H1 (cell line): Measurements from ENCODE around the gene DNM2. TPM values are rescaled to one million over a fixed set of nuclear protein-coding genes. Genes with fewer than 3 reads are reported as not detected.

ENCODE experiments used
- CTCF ChIA-PET: fragments of 300-600 bp; sonication (Branson Sonifier 250); formaldehyde crosslinking; loops from one replicate; lab custom pipeline; 2021; ENCODE audit not compliant: partially characterized antibody; lab: Charles Lee
- POLR2A ChIA-PET: fragments of 300-600 bp; sonication (Branson Sonifier 250); formaldehyde crosslinking; loops from one replicate; lab custom pipeline; 2021; ENCODE audit warnings: inconsistent platforms; ENCODE audit not compliant: partially characterized antibody; lab: Charles Lee
- DNase-seq, 2 experiments: peaks; one replicate each; pipeline versions ENCODE4 v3.0.0 to v3.0.0-alpha.2; 2010 to 2022; ENCODE audit warnings: low spot score in 2 of 2, low read depth in 1 of 2, mixed read lengths in 1 of 2
- FAIRE-seq: peaks from 2 replicates; lab custom pipeline; 2011; peaks lifted over from hg19 to GRCh38; lab: Jason Lieb, UNC
- H2AFZ ChIP-seq: 2 replicates; pipeline ENCODE4 v1.8.1; 2012; ENCODE audit warnings: low read length, inconsistent platforms
- H2AK5ac ChIP-seq: 2 replicates; pipeline ENCODE4 v1.6.1; 2013; ENCODE audit warnings: low read depth, low read length
- H2BK120ac ChIP-seq: replicated peaks from 2 replicates; pipeline ENCODE3; 2013; ENCODE audit warnings: low read depth, low read length, inconsistent platforms
- H2BK12ac ChIP-seq: 2 replicates; pipeline ENCODE4 v1.6.1; 2013; ENCODE audit warnings: low read depth, low read length
- H2BK15ac ChIP-seq: 2 replicates; pipeline ENCODE4 v1.6.1; 2013; ENCODE audit warnings: low read length
- H2BK20ac ChIP-seq: 2 replicates; pipeline ENCODE4 v1.6.1; 2013; ENCODE audit warnings: low read length
- H2BK5ac ChIP-seq: 2 replicates; pipeline ENCODE4 v1.6.1; 2013; ENCODE audit warnings: low read depth, low read length
- H3K14ac ChIP-seq: 2 replicates; pipeline ENCODE4 v1.6.1; 2013; ENCODE audit warnings: inconsistent platforms; ENCODE audit not compliant: insufficient read length
- H3K18ac ChIP-seq: 2 replicates; pipeline ENCODE4 v1.6.1; 2013; ENCODE audit warnings: low read length; ENCODE audit errors: extremely low read depth
- H3K23ac ChIP-seq: 2 replicates; pipeline ENCODE4 v1.6.1; 2013; ENCODE audit warnings: inconsistent platforms; ENCODE audit not compliant: insufficient read length
- H3K23me2 ChIP-seq: 2 replicates; pipeline ENCODE4 v1.6.1; 2013; ENCODE audit warnings: low read depth, low read length
- H3K27ac ChIP-seq: 2 replicates; pipeline ENCODE4 v1.6.1; 2011; ENCODE audit warnings: low read depth, low read length, inconsistent platforms
- H3K27me3 ChIP-seq, 4 experiments: replicated peaks in 1 of 4; 1 replicate in 1 of 4; 2 replicates in 3 of 4; pipeline versions ENCODE4 v1.6.1 to v1.8.1; 2011 to 2013; ENCODE audit warnings: low read length in 3 of 4, mild to moderate bottlenecking in 3 of 4, inconsistent platforms in 2 of 4, mixed read lengths in 2 of 4, moderate library complexity in 1 of 4; ENCODE audit not compliant: control insufficient read depth in 3 of 4, insufficient read depth in 3 of 4; ENCODE audit errors: extremely low read depth in 1 of 4
- H3K36me3 ChIP-seq, 4 experiments: 2 replicates each; pipeline versions ENCODE4 v1.6.1 to v1.8.1; 2011 to 2013; ENCODE audit warnings: mild to moderate bottlenecking in 4 of 4, low read length in 3 of 4, moderate library complexity in 2 of 4, control low read depth in 1 of 4, inconsistent platforms in 1 of 4; ENCODE audit not compliant: insufficient read depth in 4 of 4, control insufficient read depth in 2 of 4
- H3K4ac ChIP-seq: replicated peaks from 2 replicates; pipeline ENCODE3; 2013; ENCODE audit warnings: low read length, low read depth, mixed read lengths, inconsistent platforms; ENCODE audit not compliant: insufficient read length
- H3K4me1 ChIP-seq, 4 experiments: replicated peaks in 1 of 4; 1 replicate in 1 of 4; 2 replicates in 3 of 4; pipeline versions ENCODE4 v1.6.1 to v1.8.1; 2011 to 2013; ENCODE audit warnings: low read length in 3 of 4, inconsistent platforms in 2 of 4, mixed read lengths in 1 of 4; ENCODE audit not compliant: insufficient read depth in 4 of 4, control insufficient read depth in 3 of 4
- H3K4me2 ChIP-seq, 2 experiments: 2 replicates each; pipeline versions ENCODE4 v1.6.1 to v1.8.1; 2011 to 2013; ENCODE audit warnings: low read depth in 2 of 2, low read length in 2 of 2, control low read depth in 1 of 2, inconsistent platforms in 1 of 2, mild to moderate bottlenecking in 1 of 2; ENCODE audit not compliant: insufficient read depth in 1 of 2
- H3K4me3 ChIP-seq, 4 experiments: fragments of 200-600, 300-600 bp in 1 of 4; sonication (generic), shearing (Covaris generic), sonication (Bioruptor Twin) in 1 of 4; 2 replicates each; pipeline versions ENCODE4 v1.5.1 to v1.8.1; 2011 to 2016; ENCODE audit warnings: low read length in 4 of 4, low read depth in 3 of 4, control low read depth in 2 of 4, inconsistent platforms in 2 of 4, mild to moderate bottlenecking in 2 of 4, mixed read lengths in 1 of 4, moderate library complexity in 1 of 4; ENCODE audit not compliant: insufficient read depth in 2 of 4; ENCODE audit errors: extremely low read depth in 1 of 4
- H3K56ac ChIP-seq: replicated peaks from 2 replicates; pipeline ENCODE3; 2013; ENCODE audit warnings: low read depth, mild to moderate bottlenecking, mixed read lengths, low read length, inconsistent platforms; ENCODE audit not compliant: insufficient read length
- H3K79me1 ChIP-seq: 2 replicates; pipeline ENCODE4 v1.6.1; 2013; ENCODE audit warnings: low read depth, low read length, control low read depth
- H3K79me2 ChIP-seq, 2 experiments: 2 replicates each; pipeline versions ENCODE4 v1.6.1 to v1.8.1; 2012 to 2013; ENCODE audit warnings: low read length in 2 of 2, mild to moderate bottlenecking in 2 of 2, inconsistent platforms in 1 of 2; ENCODE audit not compliant: insufficient read depth in 2 of 2, control insufficient read depth in 1 of 2
- H3K9ac ChIP-seq, 4 experiments: replicated peaks in 1 of 4; 1 replicate in 1 of 4; 2 replicates in 3 of 4; pipeline versions ENCODE4 v1.6.1 to v1.8.1; 2011 to 2013; ENCODE audit warnings: low read depth in 3 of 4, low read length in 3 of 4, control low read depth in 2 of 4, mild to moderate bottlenecking in 2 of 4, moderate library complexity in 2 of 4, inconsistent platforms in 1 of 4; ENCODE audit errors: extremely low read depth in 1 of 4
- H3K9me3 ChIP-seq, 2 experiments: 2 replicates each; pipeline versions ENCODE4 v1.6.1 to v1.8.1; 2012 to 2013; ENCODE audit warnings: mild to moderate bottlenecking in 2 of 2, moderate library complexity in 2 of 2, control low read depth in 1 of 2, inconsistent platforms in 1 of 2, low read depth in 1 of 2, low read length in 1 of 2, mixed read lengths in 1 of 2; ENCODE audit not compliant: insufficient read depth in 2 of 2
- H4K20me1 ChIP-seq, 2 experiments: replicated peaks in 1 of 2; 2 replicates each; pipeline versions ENCODE3 to v1.8.1; 2011 to 2013; ENCODE audit warnings: inconsistent platforms in 2 of 2, low read length in 2 of 2, mild to moderate bottlenecking in 1 of 2; ENCODE audit not compliant: insufficient read depth in 2 of 2, control insufficient read depth in 1 of 2
- H4K5ac ChIP-seq: 2 replicates; pipeline ENCODE4 v1.6.1; 2013; ENCODE audit warnings: low read length, low read depth, mixed read lengths, inconsistent platforms; ENCODE audit not compliant: insufficient read length
- H4K8ac ChIP-seq: 2 replicates; pipeline ENCODE4 v1.8.0; 2013; ENCODE audit warnings: mild to moderate bottlenecking, moderate library complexity, low read length, inconsistent platforms; ENCODE audit not compliant: insufficient read depth; ENCODE audit errors: extremely low read depth
- H4K91ac ChIP-seq: replicated peaks from 2 replicates; pipeline ENCODE3; 2013; ENCODE audit warnings: low read length, mixed read lengths, inconsistent platforms; ENCODE audit not compliant: insufficient read length
- BCL11A ChIP-seq, 2 experiments: IDR thresholded peaks; one replicate each; pipeline ENCODE4 v1.6.1; 2011; ENCODE audit warnings: low read depth in 2 of 2, low read length in 2 of 2, mild to moderate bottlenecking in 2 of 2
- BRCA1 ChIP-seq: IDR thresholded peaks from 2 replicates; pipeline ENCODE4 v1.6.1; 2012; ENCODE audit warnings: low read depth, low read length, improper control_type of control experiment
- CHD2 ChIP-seq: IDR thresholded peaks from 2 replicates; pipeline ENCODE4 v1.6.1; 2012; ENCODE audit warnings: low read length, improper control_type of control experiment
- KDM5A ChIP-seq: fragments of 200-600 bp; IDR thresholded peaks from 2 replicates; pipeline ENCODE4 v1.7.1; 2012; ENCODE audit warnings: mild to moderate bottlenecking, low read length, inconsistent platforms, mixed read lengths
- POLR2A ChIP-seq, 2 experiments: IDR thresholded peaks; 1 replicate in 1 of 2; 2 replicates in 1 of 2; pipeline ENCODE4 v1.6.1; 2011; ENCODE audit warnings: low read depth in 2 of 2, low read length in 2 of 2, mild to moderate bottlenecking in 2 of 2; ENCODE audit errors: control extremely low read depth in 1 of 2
- RFX5 ChIP-seq: IDR thresholded peaks from 2 replicates; pipeline ENCODE4 v1.6.1; 2011; ENCODE audit warnings: low read depth, low read length, improper control_type of control experiment, borderline replicate concordance
- RXRA ChIP-seq: IDR thresholded peaks from 2 replicates; pipeline ENCODE4 v1.6.1; 2011; ENCODE audit warnings: low read depth, mild to moderate bottlenecking, low read length, moderate library complexity; ENCODE audit not compliant: insufficient read depth
- SUZ12 ChIP-seq: fragments of 200-600 bp; sonication (generic); IDR thresholded peaks from 2 replicates; pipeline ENCODE4 v1.6.1; 2012; ENCODE audit warnings: mild to moderate bottlenecking, inconsistent platforms, low read length, moderate library complexity, mixed read lengths
- TAF7 ChIP-seq: optimal IDR thresholded peaks from 2 replicates; pipeline ENCODE3; 2011; ENCODE audit warnings: low read depth, mild to moderate bottlenecking, inconsistent platforms, low read length, moderate library complexity, borderline replicate concordance
- WGBS, 2 experiments: shearing (Covaris generic) in 1 of 2; methylation state at CpG; one replicate each; pipeline versions ENCODE4 v1.1.6 to v1.1.7; 2013 to 2015; ENCODE audit warnings: low lambda C conversion rate in 2 of 2, mixed read lengths in 2 of 2, inconsistent platforms in 1 of 2, low coverage in 1 of 2, missing lambda C conversion rate in 1 of 2; ENCODE audit not compliant: insufficient replicate concordance in 2 of 2, insufficient coverage in 1 of 2, insufficient read length in 1 of 2; ENCODE audit errors: extremely low coverage in 1 of 2, missing lambda C conversion rate in 1 of 2; 5-methylcytosine and 5-hydroxymethylcytosine counted together
- polyA plus RNA-seq, 7 experiments: library from polyadenylated mRNA; depleted of rRNA in 3 of 7; stranded (reverse) in 5 of 7; unstranded in 2 of 7; fragments of >200 nt in 5 of 7; fragments of 200-250 nt in 2 of 7; gene quantifications; 1 replicate in 5 of 7; 2 replicates in 1 of 7; 4 replicates in 1 of 7; pipeline versions ENCODE4 v1.2.1 to v1.2.3, GENCODE V29; 2011 to 2013; ENCODE audit warnings: missing spikeins in 2 of 7, mixed read lengths in 2 of 7
- total RNA-seq: library from RNA; stranded (reverse); fragmentation: NEBNext Ultra II Directional; extraction: Animal tissue kit (Norgen Biotek cat#: 25700); gene quantifications from 2 replicates; pipeline ENCODE4 v1.2.1, GENCODE V29; 2021
- TF ChIP-seq, protein P1 (sequence below), 3 experiments: IDR thresholded peaks; 1 replicate in 2 of 3; 2 replicates in 1 of 3; pipeline versions ENCODE4 v1.5.1 to v1.6.1; 2011; ENCODE audit warnings: low read length in 3 of 3, mild to moderate bottlenecking in 3 of 3, inconsistent platforms in 2 of 3, low read depth in 1 of 3, moderate library complexity in 1 of 3; ENCODE audit not compliant: insufficient read depth in 1 of 3; ENCODE audit errors: control extremely low read depth in 1 of 3

DNM2 gene
- total and polyA plus RNA-seq, 2 of the 8 experiments (the other 6 are each of a cell fraction or from before 2014, with no cell fraction given) = 61.9 to 120 TPM

DNA sequence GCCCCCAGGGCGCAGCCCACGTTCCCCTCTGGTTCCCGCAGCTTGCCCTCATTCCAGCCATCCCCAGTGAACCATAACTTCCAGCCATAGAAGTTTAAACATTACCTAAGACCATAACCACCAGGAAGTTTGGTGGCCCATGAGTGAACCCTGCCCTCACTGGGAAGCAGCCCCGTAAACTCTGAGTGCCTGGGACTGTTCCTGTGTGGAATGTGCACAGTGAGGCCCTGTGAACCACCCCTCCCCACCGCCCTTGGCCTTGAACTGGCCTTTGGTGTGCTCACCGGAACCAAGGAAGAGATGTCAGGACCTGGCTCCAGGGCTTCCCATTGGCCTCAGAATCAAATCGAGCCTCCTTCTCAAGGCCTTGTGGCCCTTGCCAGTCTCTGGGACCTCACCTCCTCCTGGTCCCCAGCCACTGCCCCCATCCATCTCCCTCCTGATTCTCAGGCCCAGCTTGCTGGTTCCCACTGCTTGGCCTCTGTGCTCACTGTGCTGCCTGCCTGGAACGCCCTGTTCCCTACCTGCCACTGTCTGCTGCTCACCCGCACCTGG, 46.5 kb downstream of the DNM2 start:
- Histone ChIP-seq H3K79me2 (peaks cover 0 to 11% of the 10 kb centered on the region in 2 experiments; a peak in 2 of 4 replicates), H4K91ac (no peak overlapping the region), H3K18ac (no peak overlapping the region), H3K4me2 (no peak overlapping the region), H3K4me3 (no peak overlapping the region), H3K23ac (no peak overlapping the region), H2BK120ac (no peak overlapping the region), H2BK5ac (no peak overlapping the region; the same call in 1 of the 2 replicates), H3K23me2 (no peaks in the 10 kb centered on the region), H3K4ac (no peak overlapping the region), H4K8ac (no peak overlapping the region), H3K9me3 (no peaks in the 10 kb centered on the region), H2BK20ac (no peak overlapping the region), H3K79me1 (peaks cover 15% of the 10 kb centered on the region), H3K14ac (no peak overlapping the region), H3K9ac (no peak overlapping the region; a peak in 2 of 7 replicates), H3K4me1 (peaks cover 2 to 10% (median 5%) of the 10 kb centered on the region in 4 experiments; a peak in 4 of 7 replicates), H2AK5ac (0 out of 2 replicates have a peak overlapping the region, but pooled peaks have one; percentile 39), H2AFZ (no peak overlapping the region), H2BK15ac (no peak overlapping the region), H3K27ac (no peak overlapping the region), H4K5ac (no peak overlapping the region), H4K20me1 (peaks cover 4 to 19% of the 10 kb centered on the region in 2 experiments), H2BK12ac (no peak overlapping the region), H3K36me3 (peaks cover 0 to 12% (median 1%) of the 10 kb centered on the region in 4 experiments; a peak in 2 of 8 replicates), H3K27me3 (no peaks in the 10 kb centered on the region), H3K56ac (no peak overlapping the region)
- CTCF ChIA-PET = interaction anchor here (1.5 to 1.9 kb wide), 3 partner anchors 10 to 65 kb away, joined by 3 to 11 read pairs (median 3); partner anchors contain the start of gene DNM2
- POLR2A ChIA-PET = interaction anchor here (0.8 to 0.9 kb wide), 2 partner anchors 46 to 114 kb away, joined by 3 read pairs; no protein-coding TSS in a partner anchor
- FAIRE-seq (no peak), DNase-seq (no peak)
- 96% methylated on average over 8 of the region's 9 CpGs; no CpG with 5 or more reads in 1 of the 2 experiments for WGBS, 2 experiments
- TF ChIP-seq TAF7 (no peak), POLR2A (IDR thresholded peaks at IDR 0.05; ENCODE audit: control extremely low read depth in 1 of 2, low read depth in 2 of 2, low read length in 2 of 2) (no peak), BRCA1 (no peak), RFX5 (no peak), RXRA (no peak), BCL11A (IDR thresholded peaks at IDR 0.05; ENCODE audit: low read depth in 2 of 2, low read length in 2 of 2) (no peak), CHD2 (no peak), SUZ12 (no peak), KDM5A (no peak)
- TF ChIP-seq, protein P1, sequence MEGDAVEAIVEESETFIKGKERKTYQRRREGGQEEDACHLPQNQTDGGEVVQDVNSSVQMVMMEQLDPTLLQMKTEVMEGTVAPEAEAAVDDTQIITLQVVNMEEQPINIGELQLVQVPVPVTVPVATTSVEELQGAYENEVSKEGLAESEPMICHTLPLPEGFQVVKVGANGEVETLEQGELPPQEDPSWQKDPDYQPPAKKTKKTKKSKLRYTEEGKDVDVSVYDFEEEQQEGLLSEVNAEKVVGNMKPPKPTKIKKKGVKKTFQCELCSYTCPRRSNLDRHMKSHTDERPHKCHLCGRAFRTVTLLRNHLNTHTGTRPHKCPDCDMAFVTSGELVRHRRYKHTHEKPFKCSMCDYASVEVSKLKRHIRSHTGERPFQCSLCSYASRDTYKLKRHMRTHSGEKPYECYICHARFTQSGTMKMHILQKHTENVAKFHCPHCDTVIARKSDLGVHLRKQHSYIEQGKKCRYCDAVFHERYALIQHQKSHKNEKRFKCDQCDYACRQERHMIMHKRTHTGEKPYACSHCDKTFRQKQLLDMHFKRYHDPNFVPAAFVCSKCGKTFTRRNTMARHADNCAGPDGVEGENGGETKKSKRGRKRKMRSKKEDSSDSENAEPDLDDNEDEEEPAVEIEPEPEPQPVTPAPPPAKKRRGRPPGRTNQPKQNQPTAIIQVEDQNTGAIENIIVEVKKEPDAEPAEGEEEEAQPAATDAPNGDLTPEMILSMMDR (IDR thresholded peaks at IDR 0.05; ENCODE audit: control extremely low read depth in 1 of 3, insufficient read depth in 1 of 3, low read depth in 1 of 3, low read length in 3 of 3) = no peak
